Measurements from ENCODE around the gene PCSK6. TPM values are rescaled to one million over a fixed set of nuclear protein-coding genes. Genes with fewer than 3 reads are reported as not detected.

Gene PCSK6
- total RNA-seq, 2 experiments from 2014 or later, result 0.57 TPM; not detected in 1

- ChIA-PET CTCF (ENCODE audit: unreplicated experiment) (no interaction called here), POLR2A (no interaction called here)
Observed at GRCh38 chr15:101434032-101434920, 55.2 kb downstream of the PCSK6 start.

GRCh38 chr15:101433396-101433795 lies 56.1 kb downstream of the PCSK6 start:
- H3K4me2 ChIP-seq (ENCODE audit: low read length), result no peak overlapping the region
- intact Hi-C loops (cut with micrococcal nuclease; ENCODE audit: unreplicated experiment), result no loop called here
- no peak for TF ChIP-seq CTCF (conservative IDR thresholded peaks at IDR 0.05; ENCODE audit: low read length)
- TF ChIP-seq EZH2phosphoT487 (IDR thresholded peaks at IDR 0.05; ENCODE audit: borderline replicate concordance, low read depth, low read length), result no peak
- no peaks in the 10 kb centered on the region for H3K4me1 ChIP-seq (ENCODE audit: insufficient read depth, low read length, poor library complexity, severe bottlenecking)
- H3K27ac ChIP-seq (ENCODE audit: low read depth, low read length, poor library complexity, severe bottlenecking), result no peak overlapping the region
- BruUV-seq (replicated peaks), result no TSS peak
- H4K20me1 ChIP-seq (ENCODE audit: insufficient read depth, low read length), result no peaks in the 10 kb centered on the region
- no peaks in the 10 kb centered on the region for H3K36me3 ChIP-seq (ENCODE audit: insufficient read depth, low read length)
- no peaks in the 10 kb centered on the region for H3K9me2 ChIP-seq (ENCODE audit: insufficient read depth, low read length)
- no peaks in the 10 kb centered on the region for H3K9me3 ChIP-seq (ENCODE audit: low read length)
- H2AFZ ChIP-seq (ENCODE audit: low read length), result no peak overlapping the region
- no peak overlapping the region for H3K4me3 ChIP-seq (ENCODE audit: low read depth, low read length, poor library complexity, severe bottlenecking)
- no peaks in the 10 kb centered on the region for H3K79me2 ChIP-seq (ENCODE audit: insufficient read depth, low read depth, low read length)
- CTCF ChIA-PET (ENCODE audit: unreplicated experiment), result interaction anchor here (0.5 kb wide), 1 partner anchor 1000 kb away, joined by 8 read pairs; no protein-coding TSS in a partner anchor
- POLR2A ChIA-PET, result interaction anchor here (0.6 kb wide), 1 partner anchor 694 kb away, joined by 5 read pairs; no protein-coding TSS in a partner anchor
- DNase-seq (ENCODE audit: low spot score), result no peak

More at GRCh38 chr15:101434032-101434920, 55.2 kb downstream of the PCSK6 start:
- H3K4me3 ChIP-seq (ENCODE audit: low read depth, low read length, poor library complexity, severe bottlenecking), result no peak overlapping the region
- H2AFZ ChIP-seq (ENCODE audit: low read length), result no peak overlapping the region
- H3K79me2 ChIP-seq (ENCODE audit: insufficient read depth, low read depth, low read length), result no peaks in the 10 kb centered on the region
- BruUV-seq (replicated peaks), result no TSS peak
- H3K36me3 ChIP-seq (ENCODE audit: insufficient read depth, low read length), result no peaks in the 10 kb centered on the region
- DNase-seq (ENCODE audit: low spot score), result no peak
- no peaks in the 10 kb centered on the region for H4K20me1 ChIP-seq (ENCODE audit: insufficient read depth, low read length)
- no peak overlapping the region for H3K4me2 ChIP-seq (ENCODE audit: low read length)
- H3K27ac ChIP-seq (ENCODE audit: low read depth, low read length, poor library complexity, severe bottlenecking), result no peak overlapping the region
- no peak for TF ChIP-seq CTCF (conservative IDR thresholded peaks at IDR 0.05; ENCODE audit: low read length)
- TF ChIP-seq EZH2phosphoT487 (IDR thresholded peaks at IDR 0.05; ENCODE audit: borderline replicate concordance, low read depth, low read length), result no peak
- no peaks in the 10 kb centered on the region for H3K4me1 ChIP-seq (ENCODE audit: insufficient read depth, low read length, poor library complexity, severe bottlenecking)
- H3K9me2 ChIP-seq (ENCODE audit: insufficient read depth, low read length), result no peaks in the 10 kb centered on the region
- intact Hi-C loops (cut with micrococcal nuclease; ENCODE audit: unreplicated experiment), result no loop called here
- H3K9me3 ChIP-seq (ENCODE audit: low read length), result no peaks in the 10 kb centered on the region

- no peak overlapping the region for H3K27ac ChIP-seq (ENCODE audit: low read depth, low read length, poor library complexity, severe bottlenecking)
- no peaks in the 10 kb centered on the region for H4K20me1 ChIP-seq (ENCODE audit: insufficient read depth, low read length)
- intact Hi-C loops (cut with micrococcal nuclease; ENCODE audit: unreplicated experiment), result no loop called here
- no peak overlapping the region for H2AFZ ChIP-seq (ENCODE audit: low read length)
- TF ChIP-seq EZH2phosphoT487 (IDR thresholded peaks at IDR 0.05; ENCODE audit: borderline replicate concordance, low read depth, low read length), result no peak
- TF ChIP-seq CTCF (conservative IDR thresholded peaks at IDR 0.05; ENCODE audit: low read length), result no peak
- H3K79me2 ChIP-seq (ENCODE audit: insufficient read depth, low read depth, low read length), result no peaks in the 10 kb centered on the region
- H3K4me1 ChIP-seq (ENCODE audit: insufficient read depth, low read length, poor library complexity, severe bottlenecking), result no peaks in the 10 kb centered on the region
- no peaks in the 10 kb centered on the region for H3K9me2 ChIP-seq (ENCODE audit: insufficient read depth, low read length)
- CTCF ChIA-PET (ENCODE audit: unreplicated experiment), result interaction anchor here (0.5 kb wide), 1 partner anchor 1000 kb away, joined by 8 read pairs; no protein-coding TSS in a partner anchor
- H3K4me3 ChIP-seq (ENCODE audit: low read depth, low read length, poor library complexity, severe bottlenecking), result no peak overlapping the region
- H3K9me3 ChIP-seq (ENCODE audit: low read length), result no peaks in the 10 kb centered on the region
- no TSS peak for BruUV-seq (replicated peaks)
- POLR2A ChIA-PET, result interaction anchor here (0.6 kb wide), 1 partner anchor 693 kb away, joined by 5 read pairs; no protein-coding TSS in a partner anchor
- no peak overlapping the region for H3K4me2 ChIP-seq (ENCODE audit: low read length)
- H3K36me3 ChIP-seq (ENCODE audit: insufficient read depth, low read length), result no peaks in the 10 kb centered on the region
- DNase-seq (ENCODE audit: low spot score), result no peak
Observed at GRCh38 chr15:101432982-101433381, 56.5 kb downstream of the PCSK6 start.
